ELF-1 (cell line): ENCODE measurements around the gene USP10.
A peak's percentile ranks its signal among the peaks of the same experiment; 100 is the strongest.

Experiments
- DNase-seq: peaks from one replicate; pipeline ENCODE4 v3.0.0-alpha.2; 2016; ENCODE audit warnings: low read depth, low spot score

Gene USP10, protein sequence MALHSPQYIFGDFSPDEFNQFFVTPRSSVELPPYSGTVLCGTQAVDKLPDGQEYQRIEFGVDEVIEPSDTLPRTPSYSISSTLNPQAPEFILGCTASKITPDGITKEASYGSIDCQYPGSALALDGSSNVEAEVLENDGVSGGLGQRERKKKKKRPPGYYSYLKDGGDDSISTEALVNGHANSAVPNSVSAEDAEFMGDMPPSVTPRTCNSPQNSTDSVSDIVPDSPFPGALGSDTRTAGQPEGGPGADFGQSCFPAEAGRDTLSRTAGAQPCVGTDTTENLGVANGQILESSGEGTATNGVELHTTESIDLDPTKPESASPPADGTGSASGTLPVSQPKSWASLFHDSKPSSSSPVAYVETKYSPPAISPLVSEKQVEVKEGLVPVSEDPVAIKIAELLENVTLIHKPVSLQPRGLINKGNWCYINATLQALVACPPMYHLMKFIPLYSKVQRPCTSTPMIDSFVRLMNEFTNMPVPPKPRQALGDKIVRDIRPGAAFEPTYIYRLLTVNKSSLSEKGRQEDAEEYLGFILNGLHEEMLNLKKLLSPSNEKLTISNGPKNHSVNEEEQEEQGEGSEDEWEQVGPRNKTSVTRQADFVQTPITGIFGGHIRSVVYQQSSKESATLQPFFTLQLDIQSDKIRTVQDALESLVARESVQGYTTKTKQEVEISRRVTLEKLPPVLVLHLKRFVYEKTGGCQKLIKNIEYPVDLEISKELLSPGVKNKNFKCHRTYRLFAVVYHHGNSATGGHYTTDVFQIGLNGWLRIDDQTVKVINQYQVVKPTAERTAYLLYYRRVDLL

DNA sequence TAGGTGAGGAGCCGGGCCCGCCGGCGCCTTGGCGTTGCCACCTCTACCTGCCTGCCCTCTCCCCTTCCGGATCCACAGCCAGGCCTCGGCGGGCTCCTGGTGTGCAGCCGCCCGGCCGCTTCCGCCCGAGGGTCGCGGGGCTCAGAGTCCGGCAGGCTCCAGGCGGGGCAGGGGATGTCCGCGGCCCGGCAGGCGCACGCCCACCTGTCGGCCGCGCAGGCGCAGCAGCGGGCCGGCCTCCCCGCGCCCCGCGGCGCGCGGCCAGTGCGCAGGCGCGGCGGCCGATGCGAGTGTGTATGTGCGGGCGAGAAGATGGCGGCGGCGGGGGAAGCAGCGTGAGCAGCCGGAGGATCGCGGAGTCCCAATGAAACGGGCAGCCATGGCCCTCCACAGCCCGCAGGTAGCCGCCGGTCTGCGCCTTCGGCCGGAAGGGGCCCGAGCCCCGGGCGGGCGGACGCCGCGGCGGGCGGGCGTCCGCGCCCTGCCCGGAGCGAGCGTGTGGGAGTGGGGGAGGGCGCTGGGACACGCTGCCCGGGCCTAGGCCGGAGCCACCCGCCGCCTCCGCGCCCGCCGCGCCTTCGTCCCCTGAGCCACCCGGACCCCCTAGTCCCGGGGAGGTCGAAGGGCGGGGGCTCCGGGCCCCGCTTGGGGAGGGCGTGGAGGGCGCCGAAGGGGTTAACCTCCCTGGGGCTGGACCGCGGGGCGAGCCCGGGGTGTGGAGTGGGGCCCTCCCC, at the start of gene USP10:
Gene USP10 (plus strand): TSS at position 289 of the 734 bp plus-strand sequence. CDS start 91 bp downstream, at position 380.
- peak; percentile 89 for DNase-seq

DNA sequence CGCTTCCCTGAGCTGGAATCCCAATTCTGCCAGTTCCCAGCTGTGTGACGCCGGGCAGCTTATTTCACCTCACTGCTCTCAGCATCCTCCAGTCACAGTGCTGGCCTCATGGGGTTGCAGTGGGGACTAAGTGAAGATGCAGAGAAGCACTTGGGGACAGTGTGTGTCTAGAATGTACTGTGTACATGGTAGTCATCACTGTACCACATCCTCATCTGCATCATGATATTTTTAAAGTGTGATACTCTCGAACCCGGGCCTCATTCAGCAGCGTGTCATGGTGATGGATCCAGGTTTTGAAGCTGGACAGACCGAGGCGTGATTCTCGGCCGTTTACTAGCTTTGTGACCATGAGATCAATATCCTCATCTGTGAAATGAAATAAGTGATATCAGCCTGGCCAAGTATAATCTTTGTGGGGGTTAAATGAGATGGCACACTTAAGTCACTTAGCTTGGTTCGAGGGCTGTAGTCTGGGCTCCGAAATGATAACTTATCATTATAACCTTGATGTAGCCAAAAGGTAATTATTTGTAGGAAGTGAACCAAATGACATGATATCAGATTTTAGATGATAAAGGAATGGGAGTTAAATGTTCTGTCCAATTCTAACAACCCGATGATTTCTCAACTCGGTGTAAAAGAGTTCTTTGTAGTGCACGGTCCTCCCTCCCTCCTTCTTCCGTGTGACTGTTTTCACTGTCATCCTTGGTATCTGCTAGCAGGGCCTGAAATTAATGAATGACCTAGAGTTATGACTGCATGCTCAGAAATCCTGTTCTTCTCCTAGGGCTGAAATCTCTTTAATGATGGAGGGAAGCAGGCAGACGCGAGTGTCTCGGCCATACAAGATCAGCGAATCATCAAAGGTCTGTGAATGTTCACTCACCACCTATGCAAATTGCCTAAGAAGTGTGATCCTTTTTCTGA, 49.5 kb upstream of the USP10 start:
- DNase-seq = no peak

DNA sequence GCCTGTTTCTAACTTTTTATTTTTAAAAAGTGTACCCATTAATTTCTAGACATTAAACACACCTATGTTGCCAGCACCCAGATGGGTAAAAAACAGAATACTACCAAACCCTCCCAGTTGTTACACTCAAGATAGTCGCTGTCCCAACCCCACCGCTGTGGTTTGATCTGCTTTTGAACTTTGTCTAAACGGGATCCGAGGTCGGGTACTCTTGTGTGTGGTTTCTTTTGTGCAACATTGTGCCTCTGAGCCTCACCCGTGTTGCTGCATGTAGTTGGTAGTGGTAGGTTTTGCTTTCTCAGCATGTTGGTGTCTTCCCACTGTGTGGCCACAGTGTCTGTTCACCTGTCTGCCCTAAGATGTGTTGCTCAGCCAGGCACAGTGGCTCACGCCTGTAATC, 47.2 kb upstream of the USP10 start:
- no peak for DNase-seq

DNA sequence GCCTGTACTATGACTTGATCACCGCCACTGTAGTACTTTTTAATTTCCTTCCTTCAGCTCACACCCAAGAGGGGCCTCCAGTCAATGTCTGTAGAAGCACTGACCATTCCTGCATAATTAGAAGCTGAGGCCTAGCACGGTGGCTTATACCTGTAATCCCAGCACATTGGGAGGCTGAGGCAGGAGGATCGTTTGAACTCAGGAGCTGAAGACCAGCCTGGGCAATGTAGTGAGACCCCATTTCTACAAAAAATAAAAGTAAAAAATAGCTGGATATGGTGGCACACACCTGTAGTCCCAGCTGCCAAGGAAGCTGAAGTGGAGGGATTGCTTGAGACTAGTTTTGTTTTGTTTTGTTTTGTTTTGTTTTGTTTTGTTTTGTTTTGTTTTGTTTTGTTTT, 45.6 kb upstream of the USP10 start:
- DNase-seq = no peak

DNA sequence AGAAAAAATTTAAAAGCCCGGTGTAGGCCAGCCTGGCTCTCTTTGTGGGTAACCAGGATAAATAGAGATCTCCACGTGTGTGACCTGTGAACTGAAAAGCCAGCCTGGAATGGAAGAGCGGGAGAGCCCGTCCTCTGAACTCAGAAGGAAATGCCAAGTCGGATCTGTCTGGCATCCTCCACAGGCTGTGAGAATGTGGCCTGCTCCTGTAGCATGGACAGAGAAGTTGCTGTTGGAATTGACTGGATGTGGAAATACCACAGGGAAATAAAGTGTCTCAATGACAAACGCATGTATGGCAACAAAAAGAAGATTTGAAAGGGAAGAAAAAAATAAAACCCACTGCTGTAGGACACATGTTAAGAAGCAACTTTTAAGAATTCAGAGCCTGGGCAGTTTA, 44.8 kb upstream of the USP10 start:
- no peak for DNase-seq

DNA sequence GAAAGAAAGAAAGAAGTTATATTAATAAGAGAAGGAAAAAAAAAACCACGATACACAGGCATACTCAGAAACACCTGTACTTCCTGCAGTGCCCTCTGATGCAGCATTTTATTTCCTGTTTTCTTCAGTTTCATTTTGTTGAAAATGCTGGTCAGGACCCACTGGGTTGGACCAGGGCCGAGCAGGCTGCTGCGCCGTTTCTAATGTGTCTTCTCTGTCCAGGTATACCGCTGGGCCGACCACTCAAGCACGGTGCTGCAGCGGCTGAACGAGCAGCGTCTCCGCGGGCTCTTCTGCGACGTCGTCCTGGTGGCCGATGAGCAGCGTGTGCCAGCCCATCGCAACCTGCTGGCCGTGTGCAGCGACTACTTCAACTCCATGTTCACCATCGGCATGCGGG, 43.2 kb upstream of the USP10 start:
- DNase-seq = no peak

DNA sequence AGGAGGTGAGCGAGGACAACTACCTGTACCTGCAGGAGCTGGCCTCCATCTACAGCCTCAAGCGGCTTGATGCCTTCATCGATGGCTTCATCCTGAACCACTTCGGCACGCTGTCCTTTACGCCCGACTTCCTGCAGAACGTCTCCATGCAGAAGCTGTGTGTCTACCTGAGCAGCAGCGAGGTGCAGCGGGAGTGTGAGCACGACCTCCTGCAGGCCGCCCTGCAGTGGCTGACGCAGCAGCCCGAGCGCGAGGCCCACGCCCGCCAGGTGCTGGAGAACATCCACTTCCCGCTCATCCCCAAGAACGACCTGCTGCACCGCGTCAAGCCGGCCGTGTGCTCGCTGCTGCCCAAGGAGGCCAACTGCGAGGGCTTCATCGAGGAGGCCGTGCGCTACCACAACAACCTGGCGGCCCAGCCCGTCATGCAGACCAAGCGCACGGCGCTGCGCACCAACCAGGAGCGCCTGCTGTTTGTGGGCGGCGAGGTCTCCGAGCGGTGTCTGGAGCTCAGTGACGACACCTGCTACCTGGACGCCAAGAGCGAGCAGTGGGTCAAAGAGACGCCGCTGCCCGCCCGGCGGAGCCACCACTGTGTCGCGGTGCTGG, 42.5 kb upstream of the USP10 start:
- no peak for DNase-seq

DNA sequence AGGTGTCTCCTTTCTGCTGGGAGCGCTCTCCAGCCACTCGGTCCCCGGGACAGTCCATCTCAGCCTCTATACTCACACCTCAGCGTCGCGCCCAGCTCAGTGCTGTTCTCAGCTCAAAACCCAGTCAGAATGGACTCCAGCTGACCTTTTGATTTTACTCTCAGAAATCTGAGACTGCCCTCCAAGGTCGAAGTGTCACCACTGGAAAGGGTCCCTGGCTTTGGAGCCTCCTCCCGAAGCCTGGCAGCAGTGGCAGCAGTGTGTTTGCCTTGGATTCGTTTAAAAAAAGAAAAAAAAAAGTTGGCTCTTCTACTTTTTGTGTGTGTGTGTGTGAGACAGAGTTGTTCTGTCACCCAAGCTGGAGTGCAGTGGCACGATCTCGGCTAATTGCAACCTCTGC, 41.1 kb upstream of the USP10 start:
- no peak for DNase-seq

DNA sequence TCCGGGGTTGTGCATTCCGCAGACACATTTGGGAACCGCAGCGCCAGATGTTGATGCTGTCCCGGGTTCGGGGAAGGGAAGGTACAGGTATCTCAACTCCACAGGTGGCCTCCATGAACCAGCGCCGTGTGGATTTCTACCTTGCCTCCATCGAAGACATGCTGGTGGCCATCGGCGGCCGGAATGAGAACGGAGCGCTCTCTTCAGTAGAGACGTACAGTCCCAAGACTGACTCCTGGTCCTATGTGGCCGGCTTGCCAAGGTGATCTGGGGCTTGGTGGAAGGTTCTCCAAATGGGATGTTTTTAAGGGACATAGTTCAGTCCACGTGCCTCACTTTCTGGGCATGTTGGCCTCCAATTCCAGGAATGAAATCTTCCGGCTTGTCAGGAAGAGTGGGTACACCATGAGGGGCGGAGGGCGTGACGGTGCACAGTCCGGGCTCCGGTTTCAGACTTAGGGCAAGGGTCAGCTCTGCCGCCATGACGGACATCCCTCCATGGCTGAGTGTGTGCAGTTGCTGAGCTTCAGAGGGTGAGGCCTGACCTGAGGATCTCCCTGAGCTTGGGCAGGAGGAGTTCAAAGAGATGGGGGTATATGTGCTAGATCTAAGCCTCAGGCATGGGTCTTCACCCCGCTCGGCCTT, 40.0 kb upstream of the USP10 start:
- no peak for DNase-seq

DNA sequence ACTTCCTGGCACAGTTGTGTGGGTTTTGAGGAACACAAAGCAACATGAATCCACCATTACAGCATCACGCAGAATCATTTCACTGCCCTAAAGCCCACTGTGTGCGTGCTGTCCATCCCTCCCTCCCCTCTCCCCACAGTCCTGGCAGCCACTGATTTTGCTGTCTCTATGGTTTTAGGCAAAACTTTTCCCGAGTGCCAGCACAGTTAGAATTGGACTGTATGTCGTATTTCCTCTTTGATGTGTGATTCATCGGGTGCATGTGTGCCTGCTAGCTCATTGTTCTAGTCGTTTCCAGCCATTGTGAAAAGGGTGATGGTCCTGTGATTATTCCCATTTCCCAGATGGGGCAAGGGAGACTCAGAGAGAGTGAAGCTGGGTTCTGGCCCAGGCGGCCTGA, 38.8 kb upstream of the USP10 start:
- no peak for DNase-seq

DNA sequence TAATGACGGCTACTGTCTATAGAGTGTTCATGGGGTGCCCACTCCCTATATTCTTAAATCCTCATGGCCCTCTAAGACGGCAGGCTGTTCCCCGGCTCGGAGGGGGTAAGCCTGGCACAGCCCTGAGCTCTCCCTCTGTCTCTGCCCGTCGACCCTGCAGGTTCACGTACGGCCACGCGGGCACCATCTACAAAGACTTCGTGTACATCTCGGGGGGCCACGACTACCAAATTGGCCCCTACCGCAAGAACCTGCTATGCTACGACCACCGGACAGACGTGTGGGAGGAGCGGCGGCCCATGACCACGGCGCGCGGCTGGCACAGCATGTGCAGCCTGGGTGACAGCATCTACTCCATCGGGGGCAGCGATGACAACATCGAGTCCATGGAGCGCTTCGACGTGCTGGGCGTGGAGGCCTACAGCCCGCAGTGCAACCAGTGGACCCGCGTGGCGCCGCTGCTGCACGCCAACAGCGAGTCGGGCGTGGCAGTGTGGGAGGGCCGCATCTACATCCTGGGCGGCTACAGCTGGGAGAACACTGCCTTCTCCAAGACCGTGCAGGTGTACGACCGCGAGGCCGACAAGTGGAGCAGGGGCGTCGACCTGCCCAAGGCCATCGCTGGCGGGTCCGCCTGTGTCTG, 38.3 kb upstream of the USP10 start:
- no peak for DNase-seq

DNA sequence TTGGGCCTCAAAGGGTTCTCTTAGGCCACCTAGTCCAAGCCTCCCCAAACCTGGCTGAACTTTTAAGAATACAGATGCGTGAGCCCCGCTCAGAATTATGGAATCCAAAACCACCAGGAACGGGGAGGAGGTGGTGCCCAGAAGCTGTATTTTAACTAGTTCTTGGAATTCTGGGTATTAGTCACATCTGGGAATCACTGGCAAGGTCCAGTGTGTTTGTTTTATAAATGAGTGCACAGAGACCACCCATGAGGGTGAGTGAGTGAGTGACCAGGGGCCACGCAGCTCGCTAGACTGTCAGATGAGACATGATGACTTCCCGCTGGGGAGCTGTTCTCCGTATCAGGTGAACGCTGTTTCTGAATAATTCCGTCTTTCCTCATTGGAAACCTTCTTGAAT, 37.3 kb upstream of the USP10 start:
- DNase-seq = no peak

DNA sequence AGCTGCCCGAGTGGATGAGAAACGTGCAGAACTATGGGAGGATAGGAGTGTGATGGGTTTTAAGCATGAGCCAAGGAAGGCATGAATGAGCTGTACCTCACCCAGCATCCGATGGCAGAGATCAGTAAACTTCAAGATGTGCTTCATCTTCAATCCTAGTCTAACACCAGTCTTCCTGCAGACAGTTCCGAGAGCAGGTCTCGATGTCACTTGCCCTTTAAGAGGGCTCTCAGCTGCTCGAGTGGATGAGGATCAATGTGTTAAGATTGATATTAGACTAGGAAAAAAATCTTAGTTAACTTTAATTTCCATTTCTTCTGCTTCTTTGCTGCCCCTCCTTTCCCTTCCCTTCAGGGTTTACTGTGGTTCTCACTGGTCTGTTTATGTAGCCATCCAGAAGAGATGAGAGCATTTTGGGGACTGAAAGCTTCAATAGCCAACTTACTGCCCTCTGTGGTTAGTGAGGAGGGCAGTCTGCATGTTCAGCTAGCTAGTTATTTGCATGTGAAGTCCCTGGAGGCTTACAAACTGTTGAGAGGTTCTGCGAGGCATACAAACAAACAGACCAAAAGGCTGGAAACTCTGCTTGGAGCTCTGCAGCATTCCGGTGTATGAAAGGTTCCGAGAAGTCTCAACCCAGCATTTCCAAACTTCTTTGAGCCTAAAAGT, 36.2 kb upstream of the USP10 start:
- DNase-seq = no peak

DNA sequence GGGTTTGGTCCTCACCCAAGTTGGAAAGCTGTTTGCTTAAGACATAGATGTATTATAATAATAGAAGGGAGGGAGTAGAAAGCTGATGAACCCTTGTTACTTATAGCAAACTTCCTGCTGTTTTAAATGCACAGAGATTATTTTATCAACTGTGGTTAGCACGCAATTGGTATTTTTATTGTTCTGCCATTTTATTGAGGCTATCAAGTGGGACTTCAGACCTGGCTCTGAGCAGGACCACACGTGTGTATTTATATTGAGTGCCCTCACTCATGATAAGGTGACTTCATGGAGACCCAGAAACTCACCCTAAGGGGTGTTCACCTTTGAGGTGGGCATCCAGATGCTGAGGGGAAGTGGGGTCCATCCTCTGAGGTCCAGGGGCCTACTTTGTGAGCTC, 34.4 kb upstream of the USP10 start:
- no peak for DNase-seq

DNA sequence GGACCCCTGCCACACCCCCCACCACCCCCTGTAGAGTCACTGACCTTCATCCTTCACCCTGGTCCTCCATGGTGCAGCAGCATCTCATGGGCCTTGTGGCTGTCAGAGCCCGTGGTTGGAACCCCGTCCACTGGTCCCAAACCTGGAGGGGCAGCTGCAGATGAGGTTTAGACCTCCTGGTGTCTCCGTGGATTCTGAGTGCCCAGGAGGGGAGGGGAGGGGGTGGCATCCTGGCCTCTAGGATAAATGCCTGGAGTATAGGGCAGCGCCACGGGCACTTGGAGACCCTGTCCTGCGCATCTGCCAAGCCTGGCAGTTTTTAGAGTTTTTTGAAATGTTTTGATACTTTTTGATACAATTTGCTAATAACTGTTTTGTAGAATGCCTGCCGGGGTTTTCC, 34.0 kb upstream of the USP10 start:
- no peak for DNase-seq

DNA sequence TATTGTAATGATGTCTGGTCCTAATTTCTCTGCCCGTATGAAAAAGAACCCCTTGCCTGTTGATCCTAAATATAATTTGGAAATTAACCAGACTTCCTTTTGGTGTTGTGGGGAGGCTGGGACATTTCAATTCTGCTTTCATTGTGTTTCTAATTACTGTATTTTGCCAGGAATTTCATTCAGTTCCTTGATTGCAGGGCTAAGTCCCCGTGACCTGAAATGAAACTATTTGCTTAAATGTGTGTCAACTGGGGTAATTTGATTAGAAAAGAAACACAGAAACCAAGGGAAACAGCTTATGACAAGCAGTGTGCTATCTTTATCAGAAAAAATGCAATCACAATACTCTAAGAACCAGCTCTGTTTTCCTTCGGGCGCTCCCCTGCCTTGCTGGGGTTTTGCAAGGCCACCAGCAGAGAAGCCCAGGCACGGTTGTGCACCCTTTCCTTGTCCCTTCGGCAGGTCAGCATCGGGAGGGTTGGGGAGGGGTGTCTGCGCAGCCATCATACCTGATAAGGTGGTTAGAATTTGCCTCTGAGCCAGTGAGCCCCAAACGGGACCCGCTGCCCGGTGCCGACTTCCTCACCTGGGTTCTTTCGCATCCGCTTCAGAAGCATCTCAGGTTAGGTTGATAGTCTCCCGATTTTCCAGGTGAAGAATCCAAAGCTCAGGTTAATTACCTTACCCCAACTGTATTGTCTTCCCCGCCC, 32.0 kb upstream of the USP10 start:
- peak; percentile 27 for DNase-seq

DNA sequence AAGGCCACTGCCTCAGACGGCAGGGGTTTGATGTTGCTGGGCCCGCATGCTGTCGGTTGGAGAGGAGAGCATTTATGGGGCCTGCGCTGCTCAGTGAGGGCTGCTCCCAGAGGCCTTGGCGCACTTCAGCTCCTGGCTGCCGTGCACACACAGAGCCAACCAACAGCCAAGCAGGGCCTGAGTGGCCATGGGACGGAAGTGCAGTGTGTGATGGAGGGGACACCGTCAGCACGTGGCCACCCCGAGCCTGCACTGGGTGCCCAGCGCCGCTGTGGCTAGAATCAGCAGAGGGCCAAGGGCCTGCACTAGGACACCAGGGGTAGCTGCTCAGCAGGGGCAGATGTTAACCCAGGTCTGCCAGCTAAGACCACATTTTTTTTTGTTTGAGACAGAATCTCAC, 29.7 kb upstream of the USP10 start:
- DNase-seq = no peak
